ENCODE measurements around the gene PRR20G.

GRCh38 chr3:127254730-127255129 lies 33.1 kb downstream of the PRR20G start:
- TF ChIP-seq CTCF (tag by site-specific recombination; IDR thresholded peaks at IDR 0.05) (no peak), REST (tag by site-specific recombination; IDR thresholded peaks at IDR 0.05) (no peak), ZNF214 (tag by site-specific recombination; IDR thresholded peaks at IDR 0.05; ENCODE audit: borderline replicate concordance) (no peak), ZNF354C (tag by site-specific recombination; IDR thresholded peaks at IDR 0.05; ENCODE audit: borderline replicate concordance, low read depth) (no peak)
